HepG2 (cell line): ENCODE results near the gene USP20. TPM values are rescaled to one million over a fixed set of nuclear protein-coding genes. Genes with fewer than 3 reads are reported as not detected.

Source experiments
- CHD2 ChIP-seq: IDR thresholded peaks from 2 replicates; pipeline ENCODE4 v1.6.1; 2011; ENCODE audit warnings: low read depth, low read length, improper control_type of control experiment
- FOSL1 ChIP-seq: sonication (generic); formaldehyde crosslinking; IDR thresholded peaks from 2 replicates; pipeline ENCODE4 v1.9.0; 2021; ENCODE audit warnings: missing genetic modification reagents, borderline replicate concordance
- KAT7 ChIP-seq: IDR thresholded peaks from 2 replicates; pipeline ENCODE4 v1.6.1; 2018; ENCODE audit warnings: borderline replicate concordance, missing compliant biosample characterization
- KDM2A ChIP-seq: sonication (generic); formaldehyde crosslinking; IDR thresholded peaks from 2 replicates; pipeline ENCODE4 v1.4.0; 2020; ENCODE audit warnings: low read depth, missing genetic modification reagents, borderline replicate concordance
- KDM5A ChIP-seq: fragments of 200-600 bp; sonication (generic); IDR thresholded peaks from 2 replicates; pipeline ENCODE4 v1.7.0; 2018; ENCODE audit warnings: antibody characterized with exemption, mild to moderate bottlenecking, low read length, borderline replicate concordance
- MTF1 ChIP-seq: sonication (generic); formaldehyde crosslinking; IDR thresholded peaks from 2 replicates; pipeline ENCODE4 v1.5.0; 2020; ENCODE audit warnings: missing genetic modification reagents
- PHF20 ChIP-seq: sonication (generic); formaldehyde crosslinking; IDR thresholded peaks from 2 replicates; pipeline ENCODE4 v1.5.0; 2020; ENCODE audit warnings: mild to moderate bottlenecking, missing genetic modification reagents
- RFX3 ChIP-seq: IDR thresholded peaks from 2 replicates; pipeline ENCODE4 v1.6.1; 2016; ENCODE audit warnings: missing biosample characterization, missing genetic modification reagents
- SNAPC2 ChIP-seq: sonication (generic); formaldehyde crosslinking; IDR thresholded peaks from 2 replicates; pipeline ENCODE4 v1.8.1; 2022; ENCODE audit warnings: mild to moderate bottlenecking, missing genetic modification reagents
- XRCC5 ChIP-seq: fragments of 200-400 bp; formaldehyde crosslinking; optimal IDR thresholded peaks from 2 replicates; pipeline ENCODE3; 2017; ENCODE audit warnings: mild to moderate bottlenecking, low read length
- ZNF180 ChIP-seq: sonication (generic); formaldehyde crosslinking; IDR thresholded peaks from 2 replicates; pipeline ENCODE4 v1.4.0; 2020; ENCODE audit warnings: low read depth, missing genetic modification reagents, borderline replicate concordance
- ZNF382 ChIP-seq: sonication (generic); formaldehyde crosslinking; IDR thresholded peaks from 2 replicates; pipeline ENCODE4 v1.5.0; 2020; ENCODE audit warnings: missing genetic modification reagents, mild to moderate bottlenecking, borderline replicate concordance
- ZNF501 ChIP-seq: sonication (generic); formaldehyde crosslinking; IDR thresholded peaks from 2 replicates; pipeline ENCODE4 v1.5.1; 2020; ENCODE audit warnings: mild to moderate bottlenecking, moderate library complexity, missing genetic modification reagents
- ZNF598 ChIP-seq: sonication (generic); formaldehyde crosslinking; IDR thresholded peaks from 2 replicates; pipeline ENCODE4 v1.5.1; 2020; ENCODE audit warnings: mild to moderate bottlenecking, missing genetic modification reagents, borderline replicate concordance
- ZNF678 ChIP-seq: sonication (generic); formaldehyde crosslinking; IDR thresholded peaks from 2 replicates; pipeline ENCODE4 v1.4.0; 2020; ENCODE audit warnings: mild to moderate bottlenecking, missing genetic modification reagents
- ZNF850 ChIP-seq: sonication (generic); formaldehyde crosslinking; conservative IDR thresholded peaks from 2 replicates; pipeline ENCODE4 v1.9.0; 2021; ENCODE audit warnings: mild to moderate bottlenecking, missing genetic modification reagents
- polyA plus RNA-seq, 8 experiments: library from polyadenylated mRNA; depleted of rRNA in 3 of 8; stranded (reverse) in 7 of 8; unstranded in 1 of 8; fragments of >200 nt; fragmentation: Illumina TruSeq in 4 of 8; extraction: Trizol in 4 of 8; gene quantifications; 2 replicates each; pipeline versions ENCODE4 v1.2.1 to v1.2.3, GENCODE V29; 2011 to 2016; ENCODE audit warnings: low read depth in 4 of 8, missing spikeins in 1 of 8, mixed read lengths in 1 of 8; ENCODE audit not compliant: insufficient read depth in 1 of 8
- total RNA-seq, 5 experiments: library from RNA; depleted of rRNA; stranded (reverse); fragments of >200 nt; fragmentation: Illumina TruSeq; extraction: Trizol; gene quantifications; 2 replicates each; pipeline ENCODE4 v1.2.3, GENCODE V29; 2016; ENCODE audit warnings: low read depth in 1 of 5
- TF ChIP-seq, protein P1 (sequence below): conservative IDR thresholded peaks from 2 replicates; pipeline ENCODE4 v1.6.1; 2018; ENCODE audit warnings: missing genetic modification reagents
- TF ChIP-seq, protein P2 (sequence below): sonication (generic); formaldehyde crosslinking; IDR thresholded peaks from 2 replicates; pipeline ENCODE4 v1.4.0; 2020; ENCODE audit warnings: missing genetic modification reagents
- TF ChIP-seq, protein P3 (sequence below): sonication (generic); formaldehyde crosslinking; IDR thresholded peaks from 2 replicates; pipeline ENCODE4 v1.9.0; 2021; ENCODE audit warnings: missing genetic modification reagents, borderline replicate concordance
- TF ChIP-seq, protein P4 (sequence below): sonication (generic); formaldehyde crosslinking; IDR thresholded peaks from 2 replicates; pipeline ENCODE4 v1.5.0; 2020; ENCODE audit warnings: mild to moderate bottlenecking, missing genetic modification reagents

USP20 gene
- total and polyA plus RNA-seq, 2 of the 13 experiments (the other 11 are each of a cell fraction or from before 2014, with no cell fraction given) = 4.4 to 5.9 TPM

DNA sequence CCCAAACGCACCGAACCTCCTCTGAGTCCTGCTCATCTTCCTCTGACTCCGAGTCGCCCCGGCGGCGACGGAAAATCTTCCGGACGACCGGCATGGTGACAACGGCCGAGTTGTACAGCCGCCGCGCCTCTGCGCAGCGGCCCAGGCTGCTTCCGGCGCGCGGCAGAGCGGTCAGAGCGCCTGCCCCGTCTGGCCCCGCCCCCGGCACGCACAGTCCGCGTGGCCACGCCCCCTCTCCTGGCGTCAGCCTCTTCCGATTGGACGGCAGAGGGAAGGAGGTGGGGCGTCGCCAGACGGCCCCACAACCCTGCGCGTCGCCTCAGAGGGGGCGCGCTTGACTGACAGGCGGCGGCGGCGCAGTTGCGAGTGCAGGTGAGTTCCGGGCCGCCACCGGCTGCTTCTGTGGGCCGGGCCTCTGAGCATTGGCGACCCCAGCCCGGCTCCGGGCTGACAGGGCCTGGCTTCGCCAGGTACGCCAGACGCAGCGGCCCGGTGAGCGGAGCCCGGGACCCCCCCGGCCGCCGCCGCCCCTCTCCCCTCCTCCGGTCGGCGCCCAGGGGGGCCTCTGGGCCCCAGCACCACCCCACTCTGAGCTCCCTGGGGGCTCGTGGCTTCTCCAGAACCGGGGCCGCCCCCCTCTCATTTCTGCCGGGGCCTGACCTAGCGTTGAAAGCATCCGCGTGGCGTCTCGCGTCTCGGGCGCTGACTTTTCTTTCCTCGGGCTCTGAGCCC is at the start of gene USP20, which contains the start of gene C9orf78 (continued):
- TF ChIP-seq RFX3 (CRISPR knock-in tag) (no peak), ZNF598 (CRISPR knock-in tag) (no peak), ZNF382 (CRISPR knock-in tag) (no peak), KDM2A (CRISPR knock-in tag) (peak; percentile 71; the same call in 1 of the 2 replicates), ZNF180 (no peak), PHF20 (CRISPR knock-in tag) (peak; percentile 95), KAT7 (CRISPR knock-in tag) (no peak), ZNF501 (CRISPR knock-in tag) (peak; percentile 57; the same call in 1 of the 2 replicates), ZNF850 (no peak), FOSL1 (CRISPR knock-in tag) (no peak), MTF1 (no peak), CHD2 (no peak), SNAPC2 (CRISPR knock-in tag) (peak; percentile 23; the same call in 1 of the 2 replicates), KDM5A (no peak; the same call in none of the 2 replicates), XRCC5 (peak; percentile 18), ZNF678 (CRISPR knock-in tag) (no peak)
- TF ChIP-seq, protein P1, sequence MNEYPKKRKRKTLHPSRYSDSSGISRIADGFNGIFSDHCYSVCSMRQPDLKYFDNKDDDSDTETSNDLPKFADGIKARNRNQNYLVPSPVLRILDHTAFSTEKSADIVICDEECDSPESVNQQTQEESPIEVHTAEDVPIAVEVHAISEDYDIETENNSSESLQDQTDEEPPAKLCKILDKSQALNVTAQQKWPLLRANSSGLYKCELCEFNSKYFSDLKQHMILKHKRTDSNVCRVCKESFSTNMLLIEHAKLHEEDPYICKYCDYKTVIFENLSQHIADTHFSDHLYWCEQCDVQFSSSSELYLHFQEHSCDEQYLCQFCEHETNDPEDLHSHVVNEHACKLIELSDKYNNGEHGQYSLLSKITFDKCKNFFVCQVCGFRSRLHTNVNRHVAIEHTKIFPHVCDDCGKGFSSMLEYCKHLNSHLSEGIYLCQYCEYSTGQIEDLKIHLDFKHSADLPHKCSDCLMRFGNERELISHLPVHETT = peak; percentile 72; the same call in 1 of the 2 replicates
- TF ChIP-seq, protein P2, sequence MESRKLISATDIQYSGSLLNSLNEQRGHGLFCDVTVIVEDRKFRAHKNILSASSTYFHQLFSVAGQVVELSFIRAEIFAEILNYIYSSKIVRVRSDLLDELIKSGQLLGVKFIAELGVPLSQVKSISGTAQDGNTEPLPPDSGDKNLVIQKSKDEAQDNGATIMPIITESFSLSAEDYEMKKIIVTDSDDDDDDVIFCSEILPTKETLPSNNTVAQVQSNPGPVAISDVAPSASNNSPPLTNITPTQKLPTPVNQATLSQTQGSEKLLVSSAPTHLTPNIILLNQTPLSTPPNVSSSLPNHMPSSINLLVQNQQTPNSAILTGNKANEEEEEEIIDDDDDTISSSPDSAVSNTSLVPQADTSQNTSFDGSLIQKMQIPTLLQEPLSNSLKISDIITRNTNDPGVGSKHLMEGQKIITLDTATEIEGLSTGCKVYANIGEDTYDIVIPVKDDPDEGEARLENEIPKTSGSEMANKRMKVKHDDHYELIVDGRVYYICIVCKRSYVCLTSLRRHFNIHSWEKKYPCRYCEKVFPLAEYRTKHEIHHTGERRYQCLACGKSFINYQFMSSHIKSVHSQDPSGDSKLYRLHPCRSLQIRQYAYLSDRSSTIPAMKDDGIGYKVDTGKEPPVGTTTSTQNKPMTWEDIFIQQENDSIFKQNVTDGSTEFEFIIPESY (CRISPR knock-in tag) = no peak
- TF ChIP-seq, protein P3, sequence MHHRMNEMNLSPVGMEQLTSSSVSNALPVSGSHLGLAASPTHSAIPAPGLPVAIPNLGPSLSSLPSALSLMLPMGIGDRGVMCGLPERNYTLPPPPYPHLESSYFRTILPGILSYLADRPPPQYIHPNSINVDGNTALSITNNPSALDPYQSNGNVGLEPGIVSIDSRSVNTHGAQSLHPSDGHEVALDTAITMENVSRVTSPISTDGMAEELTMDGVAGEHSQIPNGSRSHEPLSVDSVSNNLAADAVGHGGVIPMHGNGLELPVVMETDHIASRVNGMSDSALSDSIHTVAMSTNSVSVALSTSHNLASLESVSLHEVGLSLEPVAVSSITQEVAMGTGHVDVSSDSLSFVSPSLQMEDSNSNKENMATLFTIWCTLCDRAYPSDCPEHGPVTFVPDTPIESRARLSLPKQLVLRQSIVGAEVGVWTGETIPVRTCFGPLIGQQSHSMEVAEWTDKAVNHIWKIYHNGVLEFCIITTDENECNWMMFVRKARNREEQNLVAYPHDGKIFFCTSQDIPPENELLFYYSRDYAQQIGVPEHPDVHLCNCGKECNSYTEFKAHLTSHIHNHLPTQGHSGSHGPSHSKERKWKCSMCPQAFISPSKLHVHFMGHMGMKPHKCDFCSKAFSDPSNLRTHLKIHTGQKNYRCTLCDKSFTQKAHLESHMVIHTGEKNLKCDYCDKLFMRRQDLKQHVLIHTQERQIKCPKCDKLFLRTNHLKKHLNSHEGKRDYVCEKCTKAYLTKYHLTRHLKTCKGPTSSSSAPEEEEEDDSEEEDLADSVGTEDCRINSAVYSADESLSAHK (CRISPR knock-in tag) = no peak
- TF ChIP-seq, protein P4, sequence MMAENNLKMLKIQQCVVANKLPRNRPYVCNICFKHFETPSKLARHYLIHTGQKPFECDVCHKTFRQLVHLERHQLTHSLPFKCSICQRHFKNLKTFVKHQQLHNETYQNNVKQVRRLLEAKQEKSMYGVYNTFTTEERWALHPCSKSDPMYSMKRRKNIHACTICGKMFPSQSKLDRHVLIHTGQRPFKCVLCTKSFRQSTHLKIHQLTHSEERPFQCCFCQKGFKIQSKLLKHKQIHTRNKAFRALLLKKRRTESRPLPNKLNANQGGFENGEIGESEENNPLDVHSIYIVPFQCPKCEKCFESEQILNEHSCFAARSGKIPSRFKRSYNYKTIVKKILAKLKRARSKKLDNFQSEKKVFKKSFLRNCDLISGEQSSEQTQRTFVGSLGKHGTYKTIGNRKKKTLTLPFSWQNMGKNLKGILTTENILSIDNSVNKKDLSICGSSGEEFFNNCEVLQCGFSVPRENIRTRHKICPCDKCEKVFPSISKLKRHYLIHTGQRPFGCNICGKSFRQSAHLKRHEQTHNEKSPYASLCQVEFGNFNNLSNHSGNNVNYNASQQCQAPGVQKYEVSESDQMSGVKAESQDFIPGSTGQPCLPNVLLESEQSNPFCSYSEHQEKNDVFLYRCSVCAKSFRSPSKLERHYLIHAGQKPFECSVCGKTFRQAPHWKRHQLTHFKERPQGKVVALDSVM (CRISPR knock-in tag) = no peak
